Duodenal mucosa (tissue), 2 donors: ENCODE results near the gene CDON.
"Not testable (repeated sequence)": the region's sequence is repeated elsewhere in the genome, so short reads cannot be mapped to it uniquely, and the experiment has no call there.

Experiments used
- H3K27ac ChIP-seq: one replicate; pipeline ENCODE4 v1.7.0; 2013; ENCODE audit warnings: low read depth, low read length
- H3K27me3 ChIP-seq, 2 donors: one replicate each; pipeline ENCODE4 v1.7.0; 2013; ENCODE audit warnings: low read length in 2 of 2, control low read depth in 1 of 2; ENCODE audit not compliant: insufficient read depth in 2 of 2, control insufficient read depth in 1 of 2
- H3K36me3 ChIP-seq, 2 donors: one replicate each; pipeline ENCODE4 v1.7.0; 2013; ENCODE audit warnings: low read length in 2 of 2, control low read depth in 1 of 2; ENCODE audit not compliant: insufficient read depth in 2 of 2, control insufficient read depth in 1 of 2
- H3K4me1 ChIP-seq, 2 donors: one replicate each; pipeline ENCODE4 v1.7.0; 2013; ENCODE audit warnings: low read length in 2 of 2, control low read depth in 1 of 2; ENCODE audit not compliant: insufficient read depth in 2 of 2, control insufficient read depth in 1 of 2
- H3K4me3 ChIP-seq, 2 donors: one replicate each; pipeline ENCODE4 v1.7.0; 2013; ENCODE audit warnings: low read length in 2 of 2, low read depth in 1 of 2
- H3K9ac ChIP-seq, 2 donors: one replicate each; pipeline ENCODE4 v1.7.0; 2013; ENCODE audit warnings: low read length in 2 of 2, low read depth in 1 of 2
- H3K9me3 ChIP-seq, 2 donors: one replicate each; pipeline ENCODE4 v1.7.0; 2013; ENCODE audit warnings: low read length in 2 of 2, control low read depth in 1 of 2; ENCODE audit not compliant: control insufficient read depth in 1 of 2

CDON gene

GRCh38 chr11:125914601-125915000, 148.1 kb downstream of the CDON start:
- not testable (repeated sequence) for H3K9me3 ChIP-seq, H3K9ac ChIP-seq, H3K36me3 ChIP-seq, H3K27me3 ChIP-seq, H3K4me1 ChIP-seq, H3K27ac ChIP-seq, H3K4me3 ChIP-seq

- Histone ChIP-seq H3K27me3 (peaks cover 4 to 14% of the 10 kb centered on the region in 2 donors), H3K9ac (no peak overlapping the region), H3K36me3 (no peaks in the 10 kb centered on the region), H3K4me3 (no peak overlapping the region), H3K27ac (no peak overlapping the region), H3K9me3 (no peaks in the 10 kb centered on the region), H3K4me1 (no peaks in the 10 kb centered on the region)
Measured at GRCh38 chr11:125910226-125910849, 152.3 kb downstream of the CDON start.
